ENCODE data around the gene KSR2. TPM values are rescaled to one million over a fixed set of nuclear protein-coding genes. Genes with fewer than 3 reads are reported as not detected.

The KSR2 gene
- total RNA-seq, 1 experiment from 2014 or later = 2.0 TPM

GRCh38 chr12:117583092-117583491 lies 385.7 kb downstream of the KSR2 start:
- no peaks in the 10 kb centered on the region for H3K36me3 ChIP-seq (ENCODE audit: low read depth)
- BruUV-seq (replicated peaks) = no TSS peak
- POLR2A ChIA-PET (ENCODE audit: unreplicated experiment) = no interaction called here
- H3K79me2 ChIP-seq (ENCODE audit: low read depth) = no peaks in the 10 kb centered on the region
- no peaks in the 10 kb centered on the region for H3K9me2 ChIP-seq (ENCODE audit: insufficient read depth)
- TF ChIP-seq CTCF (conservative IDR thresholded peaks at IDR 0.05) (no peak), EZH2 (IDR thresholded peaks at IDR 0.05; ENCODE audit: low read depth) (no peak)
- CTCF ChIA-PET = no interaction called here
- H4K20me1 ChIP-seq (ENCODE audit: insufficient read depth) = no peaks in the 10 kb centered on the region; the same call in 1 of the 2 replicates
- no peak overlapping the region for H3K4me2 ChIP-seq
- H2AFZ ChIP-seq = no peak overlapping the region
- DNase-seq = no peak
- H3K27ac ChIP-seq = no peak overlapping the region
- peaks cover 30% of the 10 kb centered on the region for H3K27me3 ChIP-seq (ENCODE audit: insufficient read depth, low read depth)
- H3F3A ChIP-seq (ENCODE audit: insufficient read depth, low read depth) = no peaks in the 10 kb centered on the region
- no peak overlapping the region for H3K4me3 ChIP-seq
- H3K4me1 ChIP-seq (replicated peaks; ENCODE audit: insufficient read depth) = no peaks in the 10 kb centered on the region
- intact Hi-C loops (cut with micrococcal nuclease; ENCODE audit: unreplicated experiment) = no loop called here
- H3K9me3 ChIP-seq (ENCODE audit: insufficient read depth, low read depth) = no peaks in the 10 kb centered on the region

- Histone ChIP-seq H3K27me3 (ENCODE audit: insufficient read depth, low read depth) (peaks cover 30% of the 10 kb centered on the region), H3K4me3 (no peak overlapping the region), H3K36me3 (ENCODE audit: low read depth) (no peaks in the 10 kb centered on the region), H4K20me1 (ENCODE audit: insufficient read depth) (no peaks in the 10 kb centered on the region; the same call in 1 of the 2 replicates), H3K4me2 (no peak overlapping the region), H3K9me2 (ENCODE audit: insufficient read depth) (no peaks in the 10 kb centered on the region), H3K9me3 (ENCODE audit: insufficient read depth, low read depth) (no peaks in the 10 kb centered on the region), H3K79me2 (ENCODE audit: low read depth) (no peaks in the 10 kb centered on the region), H3K4me1 (replicated peaks; ENCODE audit: insufficient read depth) (no peaks in the 10 kb centered on the region), H3F3A (ENCODE audit: insufficient read depth, low read depth) (no peaks in the 10 kb centered on the region), H2AFZ (no peak overlapping the region), H3K27ac (no peak overlapping the region)
- ChIA-PET POLR2A (ENCODE audit: unreplicated experiment) (no interaction called here), CTCF (no interaction called here)
- TF ChIP-seq EZH2 (IDR thresholded peaks at IDR 0.05; ENCODE audit: low read depth) (no peak), CTCF (conservative IDR thresholded peaks at IDR 0.05) (no peak)
- BruUV-seq (replicated peaks) = no TSS peak
- intact Hi-C loops (cut with micrococcal nuclease; ENCODE audit: unreplicated experiment) = no loop called here
- DNase-seq = no peak
These were observed 386.5 kb downstream of the KSR2 start for GRCh38 chr12:117582135-117582784.

- Histone ChIP-seq H3K36me3 (ENCODE audit: low read depth) (no peaks in the 10 kb centered on the region), H4K20me1 (ENCODE audit: insufficient read depth) (no peaks in the 10 kb centered on the region), H3K4me1 (replicated peaks; ENCODE audit: insufficient read depth) (no peaks in the 10 kb centered on the region), H3K4me2 (no peak overlapping the region), H3K27ac (no peak overlapping the region), H3K9me2 (ENCODE audit: insufficient read depth) (no peaks in the 10 kb centered on the region), H3K27me3 (ENCODE audit: insufficient read depth, low read depth) (peaks cover 18% of the 10 kb centered on the region; the same call in 1 of the 2 replicates), H3F3A (ENCODE audit: insufficient read depth, low read depth) (no peaks in the 10 kb centered on the region), H3K79me2 (ENCODE audit: low read depth) (no peaks in the 10 kb centered on the region), H2AFZ (no peak overlapping the region), H3K9me3 (ENCODE audit: insufficient read depth, low read depth) (no peaks in the 10 kb centered on the region), H3K4me3 (no peak overlapping the region)
- ChIA-PET CTCF (no interaction called here), POLR2A (ENCODE audit: unreplicated experiment) (no interaction called here)
- no peak for DNase-seq
- BruUV-seq (replicated peaks) = no TSS peak
- TF ChIP-seq CTCF (conservative IDR thresholded peaks at IDR 0.05) (no peak), EZH2 (IDR thresholded peaks at IDR 0.05; ENCODE audit: low read depth) (no peak)
- intact Hi-C loops (cut with micrococcal nuclease; ENCODE audit: unreplicated experiment) = no loop called here
These were observed 388.1 kb downstream of the KSR2 start for GRCh38 chr12:117580718-117581062.
